Activated naive CD4-positive, alpha-beta T cell treated with Interleukin-2 at 50 U/mL for 16 hours (primary cell): ENCODE measurements around the gene PRKD1.
"Not testable (repeated sequence)": the region's sequence is repeated elsewhere in the genome, so short reads cannot be mapped to it uniquely, and the experiment has no call there.

Source experiments
- DNase-seq: peaks from one replicate; pipeline ENCODE4 v3.0.0-alpha.2; 2020

The PRKD1 gene

DNA sequence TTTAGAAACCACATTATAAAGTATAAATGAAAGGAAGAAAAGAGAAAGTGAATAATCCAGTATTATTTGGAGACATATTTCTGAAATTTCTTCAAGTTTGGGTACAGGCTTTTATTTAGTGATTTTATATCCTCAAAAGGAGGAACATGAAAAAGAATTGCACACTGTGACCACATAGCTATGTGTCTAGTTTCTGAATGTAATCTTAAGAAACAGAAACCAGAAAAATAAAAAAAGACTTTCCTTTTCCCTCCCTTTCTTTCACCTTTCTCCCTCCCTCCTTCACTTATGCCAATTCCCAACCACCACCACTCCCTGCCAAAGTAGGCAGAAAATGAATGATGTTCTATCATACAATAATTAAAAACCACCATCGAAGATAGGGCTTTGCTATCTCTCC, 189.6 kb downstream of the PRKD1 start:
- no peak for DNase-seq

DNA sequence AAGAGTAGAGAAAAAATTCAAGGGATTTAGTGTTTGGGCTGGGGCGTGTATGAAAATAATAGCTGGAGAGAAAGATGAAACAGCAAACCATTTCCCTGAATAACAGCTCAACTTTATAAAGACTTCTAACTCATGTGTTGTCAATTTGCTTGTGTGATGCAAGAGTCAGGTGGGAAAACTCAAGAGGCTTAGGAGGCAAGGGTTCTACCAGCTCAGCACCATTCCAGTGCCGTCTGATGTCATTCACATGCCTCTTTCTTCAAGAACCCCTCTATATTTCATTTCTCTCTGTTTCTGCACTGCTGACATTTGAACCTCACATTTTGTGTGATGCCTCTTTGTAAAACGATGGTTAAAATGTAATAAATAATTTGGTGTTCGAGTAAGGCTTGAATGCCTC, 192.2 kb downstream of the PRKD1 start:
- no peak for DNase-seq

GRCh38 chr14:29734732-29735131, 192.9 kb downstream of the PRKD1 start:
- no peak for DNase-seq

GRCh38 chr14:29726560-29727331, 200.9 kb downstream of the PRKD1 start:
- not testable (repeated sequence) for DNase-seq

DNA sequence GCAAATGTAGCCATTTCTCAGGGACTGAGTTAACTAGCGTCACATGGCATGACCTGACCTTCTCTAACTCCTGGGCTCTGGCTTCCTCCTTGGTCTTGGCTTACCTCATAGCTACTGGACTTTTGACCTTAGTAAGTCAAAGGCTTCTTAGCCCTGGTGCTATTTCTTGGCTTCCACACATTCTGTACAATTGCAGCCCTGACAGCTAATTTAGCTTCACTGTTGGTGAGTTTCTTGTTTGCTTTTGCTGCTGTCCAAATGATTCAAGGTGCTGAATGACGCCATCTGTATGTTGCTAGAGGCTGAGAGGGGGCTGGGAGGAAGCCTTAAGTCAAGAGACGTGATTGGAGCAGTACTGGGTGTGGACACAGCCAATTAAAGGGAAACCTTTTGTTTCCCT, 202.7 kb downstream of the PRKD1 start:
- DNase-seq: no peak

- no peak for DNase-seq
These were observed 204.8 kb downstream of the PRKD1 start for GRCh38 chr14:29722831-29723230.

GRCh38 chr14:29721586-29721985, 206.1 kb downstream of the PRKD1 start:
- no peak for DNase-seq

GRCh38 chr14:29717901-29718300, 209.7 kb downstream of the PRKD1 start:
- no peak for DNase-seq

DNA sequence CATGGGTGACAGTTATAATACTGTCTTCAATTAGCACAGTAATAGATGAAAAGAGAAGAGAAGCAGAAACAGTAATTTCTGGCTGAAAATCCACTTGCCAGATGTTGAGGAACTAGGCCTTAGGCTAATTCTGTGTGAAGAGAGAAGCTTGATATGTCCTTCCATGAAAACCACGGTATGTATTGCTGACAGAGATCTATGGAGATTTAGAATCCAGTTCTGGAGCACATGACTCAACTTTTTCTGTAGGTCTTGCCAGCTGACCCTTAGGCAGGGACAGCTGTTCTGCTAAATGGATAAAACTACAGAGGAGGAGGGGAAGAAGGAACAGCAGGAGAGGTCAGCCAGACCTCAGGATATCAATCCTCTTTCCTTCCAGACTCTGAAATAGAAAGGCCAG, 211.5 kb downstream of the PRKD1 start:
- DNase-seq: no peak

GRCh38 chr14:29712601-29713000, 215.0 kb downstream of the PRKD1 start:
- no peak for DNase-seq

DNA sequence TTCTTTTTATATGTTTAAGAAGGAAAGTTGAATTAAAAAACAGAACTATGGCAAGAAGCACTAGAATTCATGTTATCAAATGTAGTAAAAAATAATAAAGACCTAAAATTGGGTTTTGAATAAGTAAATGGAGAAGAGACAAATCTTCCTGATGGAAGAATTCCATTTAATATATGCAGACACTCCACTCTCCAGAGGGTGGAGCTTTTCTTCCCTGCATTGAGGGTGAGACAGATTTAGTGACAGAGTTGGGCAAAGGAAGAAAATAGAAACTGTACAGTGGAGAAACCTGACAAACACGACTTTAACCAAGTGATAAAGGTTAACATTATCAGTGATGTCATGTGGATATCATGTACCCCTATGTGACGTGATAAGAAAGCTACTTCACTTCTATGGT, 217.6 kb downstream of the PRKD1 start:
- no peak for DNase-seq

GRCh38 chr14:29709490-29709889, 218.2 kb downstream of the PRKD1 start:
- no peak for DNase-seq

DNA sequence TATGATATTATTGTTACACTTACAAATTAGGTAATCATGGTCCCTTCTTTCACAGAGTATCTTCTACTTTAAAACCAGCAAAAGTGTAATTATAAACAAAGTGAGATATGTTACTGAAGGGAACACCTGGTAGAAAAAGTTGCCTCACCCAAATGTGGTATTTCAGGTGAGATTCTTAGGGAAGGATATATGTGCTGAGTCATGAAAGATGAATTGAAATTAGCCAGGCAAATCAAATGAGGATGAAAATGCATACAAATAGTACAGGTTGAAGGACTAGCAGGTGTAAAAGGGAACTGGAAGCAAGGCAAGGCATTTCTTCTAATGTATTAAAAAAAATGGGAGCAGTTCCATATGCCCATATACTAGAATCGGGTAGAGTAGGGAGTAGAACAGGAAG, 220.9 kb downstream of the PRKD1 start:
- DNase-seq: no peak

- DNase-seq: no peak
These were observed 221.8 kb downstream of the PRKD1 start for GRCh38 chr14:29705801-29706200.

GRCh38 chr14:29689597-29689996, 238.1 kb downstream of the PRKD1 start:
- not testable (repeated sequence) for DNase-seq

GRCh38 chr14:29687866-29688265, 239.8 kb downstream of the PRKD1 start:
- no peak for DNase-seq

- DNase-seq: no peak
These were observed 240.4 kb downstream of the PRKD1 start for GRCh38 chr14:29687071-29687765.

GRCh38 chr14:29684926-29685325, 242.7 kb downstream of the PRKD1 start:
- no peak for DNase-seq

- no peak for DNase-seq
These were observed 244.9 kb downstream of the PRKD1 start for GRCh38 chr14:29682789-29683188.

- DNase-seq: no peak
These were observed 246.3 kb downstream of the PRKD1 start for GRCh38 chr14:29681316-29681715.

DNA sequence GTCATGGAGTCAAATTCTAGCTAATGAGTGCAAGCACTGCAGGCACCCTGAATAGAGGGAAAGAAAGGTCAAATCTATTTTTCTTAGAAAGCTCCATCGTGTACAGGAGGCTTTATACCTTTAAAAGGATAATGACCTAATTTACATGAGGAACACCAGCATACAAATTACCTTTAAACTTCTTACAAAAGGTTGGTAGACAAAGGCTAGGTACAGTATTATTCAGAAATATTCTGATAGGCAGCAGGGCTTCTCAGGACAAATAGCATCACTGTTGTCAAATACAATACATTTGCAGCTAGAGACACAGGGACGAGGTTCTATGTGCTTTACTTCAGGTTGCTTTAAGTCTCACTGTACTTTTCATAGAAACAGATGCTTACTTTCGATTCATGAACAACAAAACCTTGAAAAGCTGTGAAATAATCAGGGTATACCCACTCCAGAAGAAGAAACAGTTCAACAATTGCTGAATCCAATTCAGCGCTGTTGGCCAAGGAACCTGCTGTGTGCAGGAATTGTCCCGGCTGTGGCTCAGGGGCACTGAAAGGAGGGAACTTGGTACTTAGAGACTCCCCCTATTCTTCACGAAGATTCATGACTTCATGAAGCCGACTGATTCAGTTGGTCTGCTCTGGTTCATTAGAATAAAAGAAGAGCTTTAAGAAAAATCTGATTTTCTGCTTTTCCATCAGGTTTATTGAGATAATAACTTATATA, 252.9 kb downstream of the PRKD1 start:
- DNase-seq: no peak

DNA sequence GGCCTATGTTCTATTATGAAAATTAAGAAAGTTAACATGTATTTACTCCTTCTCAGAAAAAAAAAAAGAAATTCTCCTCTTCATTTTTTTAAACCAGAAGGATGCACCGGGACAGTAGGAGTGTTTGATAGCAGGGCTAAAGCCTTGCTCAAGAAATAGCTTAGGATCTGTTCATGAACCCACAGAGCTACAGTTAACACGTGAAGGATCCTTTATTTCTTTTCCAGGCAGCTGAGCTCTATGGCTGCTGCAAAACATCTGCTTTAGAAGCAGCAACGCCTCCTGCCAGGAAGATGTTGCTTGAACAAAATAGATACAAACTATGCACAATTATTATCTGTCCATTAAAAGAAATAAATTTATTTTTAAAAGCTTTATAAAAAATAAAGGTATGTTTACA, 254.8 kb downstream of the PRKD1 start:
- DNase-seq: no peak

DNA sequence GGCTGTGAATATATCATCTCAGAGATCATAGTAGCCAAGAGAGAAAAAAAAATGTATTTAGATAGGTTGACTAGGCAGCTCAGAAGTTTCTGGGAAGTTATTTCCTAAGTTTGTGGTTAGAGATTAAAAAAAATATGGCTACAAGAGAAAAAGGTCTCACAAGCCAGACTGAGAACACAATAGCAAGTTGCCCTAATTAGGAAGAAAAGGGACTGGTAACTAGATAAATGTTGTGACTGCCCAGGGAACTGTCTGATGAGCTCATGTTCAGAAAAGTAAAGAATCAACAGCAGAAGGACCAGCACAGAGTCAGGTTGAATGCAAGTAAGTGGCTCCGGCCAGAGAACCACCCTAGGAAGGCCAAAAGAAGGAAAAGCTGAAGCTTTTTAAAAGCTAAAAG, 256.6 kb downstream of the PRKD1 start:
- no peak for DNase-seq

- no peak for DNase-seq
These were observed 259.4 kb downstream of the PRKD1 start for GRCh38 chr14:29668201-29668600.
